Cardiac fibroblast (primary cell): ENCODE data around the gene OR52K2.
"Not testable (repeated sequence)": the region's sequence is repeated elsewhere in the genome, so short reads cannot be mapped to it uniquely, and the experiment has no call there.

Experiments used
- DNase-seq, 2 donors: peaks; one replicate each; pipeline versions ENCODE4 v3.0.0 to v3.0.0-alpha.2; 2010; ENCODE audit warnings: low read depth in 2 of 2
- H3K4me3 ChIP-seq, 2 donors: replicated peaks in 1 of 2; 1 replicate in 1 of 2; 2 replicates in 1 of 2; pipeline ENCODE4 v1.5.1; 2011; ENCODE audit warnings: low read depth in 2 of 2, low read length in 2 of 2, mild to moderate bottlenecking in 2 of 2, moderate library complexity in 1 of 2
- CTCF ChIP-seq: IDR thresholded peaks from one replicate; pipeline ENCODE4 v1.5.1; 2011; ENCODE audit warnings: low read depth, mild to moderate bottlenecking, low read length, inconsistent platforms

The OR52K2 gene

GRCh38 chr11:4479644-4480043 is 30.5 kb downstream of the OR52K2 start:
- TF ChIP-seq CTCF = no peak
- H3K4me3 ChIP-seq = no peak overlapping the region
- DNase-seq = no peak

GRCh38 chr11:4480577-4481239 is 31.6 kb downstream of the OR52K2 start:
- no peak for TF ChIP-seq CTCF
- DNase-seq = peak in 1 of 2 donors; percentile 64
- no peak overlapping the region for H3K4me3 ChIP-seq

GRCh38 chr11:4481240-4481582 is 32.1 kb downstream of the OR52K2 start:
- no peak for TF ChIP-seq CTCF
- no peak overlapping the region for H3K4me3 ChIP-seq
- no peak for DNase-seq

- TF ChIP-seq CTCF = no peak
- no peak for DNase-seq
Measured at GRCh38 chr11:4482445-4482844, 33.4 kb downstream of the OR52K2 start, which contains the start of gene OR52K1. Gene OR52K1 (plus strand): TSS chr11:4482646. CDS start chr11:4488901, 6,255 bp downstream.

GRCh38 chr11:4484310-4484709 is 35.2 kb downstream of the OR52K2 start:
- no peak overlapping the region for H3K4me3 ChIP-seq
- TF ChIP-seq CTCF = no peak
- DNase-seq = no peak

More at GRCh38 chr11:4482445-4482844, 33.4 kb downstream of the OR52K2 start, which contains the start of gene OR52K1:
- H3K4me3 ChIP-seq = no peak within 1 kb of the TSS

GRCh38 chr11:4491405-4491804 is 42.3 kb downstream of the OR52K2 start:
- not testable (repeated sequence) for DNase-seq, H3K4me3 ChIP-seq

- H3K4me3 ChIP-seq = no peak overlapping the region
- TF ChIP-seq CTCF = no peak
- DNase-seq = peak in 1 of 2 donors; percentile 56
Measured at GRCh38 chr11:4491878-4492606, 42.9 kb downstream of the OR52K2 start.
